SK-N-SH treated with all-trans-retinoic acid at 6 μM for 48 hours (cell line): ENCODE data around the gene B4GALT6.

Experiments
- GLIS3 ChIP-seq: fragments of 250-450 bp; sonication (Bioruptor Pico); IDR thresholded peaks from 2 replicates; pipeline ENCODE4 v1.5.0; 2020; ENCODE audit warnings: mild to moderate bottlenecking, moderate library complexity
- SNAI2 ChIP-seq: fragments of 250-450 bp; sonication (Bioruptor Pico); IDR thresholded peaks from 2 replicates; pipeline ENCODE4 v1.5.0; 2020; ENCODE audit warnings: mild to moderate bottlenecking, moderate library complexity
- TCF4 ChIP-seq: fragments of 250-450 bp; sonication (Bioruptor Pico); IDR thresholded peaks from 2 replicates; pipeline ENCODE4 v1.8.0; 2021; ENCODE audit warnings: mild to moderate bottlenecking, moderate library complexity, borderline replicate concordance
- TF ChIP-seq, protein P1 (sequence below): fragments of 250-450 bp; sonication (Bioruptor Pico); IDR thresholded peaks from 2 replicates; pipeline ENCODE4 v1.5.1; 2020; ENCODE audit warnings: low read depth, mild to moderate bottlenecking, moderate library complexity
- TF ChIP-seq, protein P2 (sequence below): fragments of 250-450 bp; sonication (Bioruptor Pico); IDR thresholded peaks from 2 replicates; pipeline ENCODE4 v1.5.0; 2020; ENCODE audit warnings: mild to moderate bottlenecking, moderate library complexity

DNA sequence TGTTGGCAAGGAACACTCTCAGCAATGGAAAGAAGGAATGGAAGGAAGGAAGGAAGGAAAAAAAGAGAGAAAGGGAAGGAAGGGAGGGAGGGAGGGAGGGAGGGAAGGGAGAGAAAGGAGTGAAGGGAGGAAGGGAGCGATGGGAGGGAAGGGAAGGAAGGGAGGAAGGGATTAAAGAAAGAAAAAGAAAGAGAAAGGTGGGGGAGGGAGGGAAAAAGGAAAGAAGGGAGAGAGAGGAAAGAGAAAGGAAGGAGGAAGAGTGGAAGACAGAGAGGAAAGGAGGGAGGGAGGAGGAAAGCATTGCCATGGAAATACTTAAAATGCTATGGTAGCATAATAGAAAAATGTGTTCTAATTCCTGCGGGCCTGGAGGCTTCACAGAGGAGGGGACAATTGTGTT is 70.3 kb downstream of the B4GALT6 start:
- TF ChIP-seq, protein P1, sequence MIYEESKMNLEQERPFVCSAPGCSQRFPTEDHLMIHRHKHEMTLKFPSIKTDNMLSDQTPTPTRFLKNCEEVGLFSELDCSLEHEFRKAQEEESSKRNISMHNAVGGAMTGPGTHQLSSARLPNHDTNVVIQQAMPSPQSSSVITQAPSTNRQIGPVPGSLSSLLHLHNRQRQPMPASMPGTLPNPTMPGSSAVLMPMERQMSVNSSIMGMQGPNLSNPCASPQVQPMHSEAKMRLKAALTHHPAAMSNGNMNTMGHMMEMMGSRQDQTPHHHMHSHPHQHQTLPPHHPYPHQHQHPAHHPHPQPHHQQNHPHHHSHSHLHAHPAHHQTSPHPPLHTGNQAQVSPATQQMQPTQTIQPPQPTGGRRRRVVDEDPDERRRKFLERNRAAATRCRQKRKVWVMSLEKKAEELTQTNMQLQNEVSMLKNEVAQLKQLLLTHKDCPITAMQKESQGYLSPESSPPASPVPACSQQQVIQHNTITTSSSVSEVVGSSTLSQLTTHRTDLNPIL (CRISPR knock-in tag), result no peak
- TF ChIP-seq TCF4 (CRISPR knock-in tag), result no peak
- TF ChIP-seq GLIS3 (CRISPR knock-in tag), result no peak
- TF ChIP-seq SNAI2 (CRISPR knock-in tag), result no peak
- TF ChIP-seq, protein P2, sequence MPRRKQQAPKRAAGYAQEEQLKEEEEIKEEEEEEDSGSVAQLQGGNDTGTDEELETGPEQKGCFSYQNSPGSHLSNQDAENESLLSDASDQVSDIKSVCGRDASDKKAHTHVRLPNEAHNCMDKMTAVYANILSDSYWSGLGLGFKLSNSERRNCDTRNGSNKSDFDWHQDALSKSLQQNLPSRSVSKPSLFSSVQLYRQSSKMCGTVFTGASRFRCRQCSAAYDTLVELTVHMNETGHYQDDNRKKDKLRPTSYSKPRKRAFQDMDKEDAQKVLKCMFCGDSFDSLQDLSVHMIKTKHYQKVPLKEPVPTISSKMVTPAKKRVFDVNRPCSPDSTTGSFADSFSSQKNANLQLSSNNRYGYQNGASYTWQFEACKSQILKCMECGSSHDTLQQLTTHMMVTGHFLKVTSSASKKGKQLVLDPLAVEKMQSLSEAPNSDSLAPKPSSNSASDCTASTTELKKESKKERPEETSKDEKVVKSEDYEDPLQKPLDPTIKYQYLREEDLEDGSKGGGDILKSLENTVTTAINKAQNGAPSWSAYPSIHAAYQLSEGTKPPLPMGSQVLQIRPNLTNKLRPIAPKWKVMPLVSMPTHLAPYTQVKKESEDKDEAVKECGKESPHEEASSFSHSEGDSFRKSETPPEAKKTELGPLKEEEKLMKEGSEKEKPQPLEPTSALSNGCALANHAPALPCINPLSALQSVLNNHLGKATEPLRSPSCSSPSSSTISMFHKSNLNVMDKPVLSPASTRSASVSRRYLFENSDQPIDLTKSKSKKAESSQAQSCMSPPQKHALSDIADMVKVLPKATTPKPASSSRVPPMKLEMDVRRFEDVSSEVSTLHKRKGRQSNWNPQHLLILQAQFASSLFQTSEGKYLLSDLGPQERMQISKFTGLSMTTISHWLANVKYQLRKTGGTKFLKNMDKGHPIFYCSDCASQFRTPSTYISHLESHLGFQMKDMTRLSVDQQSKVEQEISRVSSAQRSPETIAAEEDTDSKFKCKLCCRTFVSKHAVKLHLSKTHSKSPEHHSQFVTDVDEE (CRISPR knock-in tag), result no peak
